ENCODE results near the gene GIPC2. TPM values are rescaled to one million over a fixed set of nuclear protein-coding genes. Genes with fewer than 3 reads are reported as not detected.

The GIPC2 gene
- total RNA-seq, 4 donors from 2014 or later: 3.0 to 12.3 (median 6.4) TPM

GRCh38 chr1:78090472-78091133, 44.8 kb downstream of the GIPC2 start:
- DNase-seq (ENCODE audit: low spot score in 2 of 2): no peak
- 71 to 78% methylated on average over 3 of the region's 3 CpGs for WGBS, 2 donors
- intact Hi-C loops (cut with DNase I; ENCODE audit: low total_unique reads): no loop called here
- TF ChIP-seq CTCF (IDR thresholded peaks at IDR 0.05): no peak
- TF ChIP-seq POLR2A (IDR thresholded peaks at IDR 0.05): no peak
- no peak overlapping the region for H3K4me3 ChIP-seq (ENCODE audit: low read depth, poor library complexity, severe bottlenecking)

- intact Hi-C loops (cut with DNase I; ENCODE audit: low total_unique reads): no loop called here
- no peak for TF ChIP-seq POLR2A (IDR thresholded peaks at IDR 0.05)
- TF ChIP-seq CTCF (IDR thresholded peaks at IDR 0.05): no peak
- WGBS, 2 donors: 82 to 89% methylated on average over 18 of the region's 18 CpGs
- H3K4me3 ChIP-seq (ENCODE audit: low read depth, poor library complexity, severe bottlenecking): no peak overlapping the region
- no peak for DNase-seq (ENCODE audit: low spot score in 2 of 2)
Measured at GRCh38 chr1:78091215-78091813, 45.5 kb downstream of the GIPC2 start.

- no peak overlapping the region for H3K4me3 ChIP-seq (ENCODE audit: low read depth, poor library complexity, severe bottlenecking)
- TF ChIP-seq POLR2A (IDR thresholded peaks at IDR 0.05): no peak
- TF ChIP-seq CTCF (IDR thresholded peaks at IDR 0.05): no peak
- no peak for DNase-seq (ENCODE audit: low spot score in 2 of 2)
- intact Hi-C loops (cut with DNase I; ENCODE audit: low total_unique reads): no loop called here
- WGBS, 2 donors: 92% methylated on average over 3 of the region's 3 CpGs
Measured at GRCh38 chr1:78091886-78092285, 46.1 kb downstream of the GIPC2 start.

- 52 to 65% methylated on average over 1 of the region's 1 CpG for WGBS, 2 donors
- TF ChIP-seq CTCF (IDR thresholded peaks at IDR 0.05) (no peak), POLR2A (IDR thresholded peaks at IDR 0.05) (no peak)
- DNase-seq (ENCODE audit: low spot score in 2 of 2): no peak
- H3K4me3 ChIP-seq (ENCODE audit: low read depth, poor library complexity, severe bottlenecking): no peak overlapping the region
- intact Hi-C loops (cut with DNase I; ENCODE audit: low total_unique reads): no loop called here
Measured at GRCh38 chr1:78092643-78093042, 46.9 kb downstream of the GIPC2 start.

GRCh38 chr1:78093560-78093959, 47.8 kb downstream of the GIPC2 start:
- no peak for TF ChIP-seq POLR2A (IDR thresholded peaks at IDR 0.05)
- TF ChIP-seq CTCF (IDR thresholded peaks at IDR 0.05): no peak
- 93 to 96% methylated on average over 1 of the region's 1 CpG for WGBS, 2 donors
- no peak for DNase-seq (ENCODE audit: low spot score in 2 of 2)
- no peak overlapping the region for H3K4me3 ChIP-seq (ENCODE audit: low read depth, poor library complexity, severe bottlenecking)
- intact Hi-C loops (cut with DNase I; ENCODE audit: low total_unique reads): no loop called here

Data from lower leg skin (tissue), 4 donors.